ENCODE measurements around the gene SESN1. TPM values are rescaled to one million over a fixed set of nuclear protein-coding genes. Genes with fewer than 3 reads are reported as not detected.
"Not testable (repeated sequence)": the region's sequence is repeated elsewhere in the genome, so short reads cannot be mapped to it uniquely, and the experiment has no call there.

Gene SESN1
- polyA plus RNA-seq, 1 donor (not counting 4 experiments of a cell fraction or from before 2014, with no cell fraction given): 21.4 TPM

DNA sequence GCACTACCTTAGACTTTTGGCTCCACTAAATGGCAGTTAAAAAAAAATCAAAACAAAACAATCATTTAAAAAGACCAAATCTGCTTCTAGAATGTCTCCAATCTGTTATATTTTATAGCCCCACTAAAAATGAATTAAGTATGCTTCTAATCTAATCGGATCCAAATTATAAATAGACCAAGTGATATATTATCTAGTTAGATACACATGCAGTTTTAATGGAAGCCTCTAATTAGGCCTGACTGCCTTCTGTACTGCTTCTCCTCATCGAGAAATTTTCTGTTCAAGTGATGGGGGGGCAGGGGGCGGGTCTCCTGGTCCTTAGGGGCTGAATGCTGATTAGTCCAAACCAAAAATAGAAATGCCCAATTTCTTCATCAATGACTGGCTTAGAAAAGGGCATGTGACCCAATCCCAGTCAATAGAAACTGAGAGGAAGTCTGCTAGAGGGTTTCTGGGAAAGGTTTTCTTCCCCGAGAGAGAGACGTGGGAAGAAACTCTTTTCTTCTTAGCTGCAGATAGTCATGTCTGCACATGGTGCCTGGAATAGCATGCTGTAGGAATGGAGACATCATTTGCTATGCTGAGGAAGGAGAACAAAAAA is 6.9 kb downstream of the SESN1 start:
- FAIRE-seq (no peak), DNase-seq (ENCODE audit: low read depth, low spot score) (no peak)
- Histone ChIP-seq H3K36me3 (ENCODE audit: control insufficient read depth in 2 of 2, extremely low read depth in 1 of 2, insufficient read depth in 2 of 2, low read length in 2 of 2) (no peaks in the 10 kb centered on the region), H3K27me3 (ENCODE audit: control insufficient read depth, extremely low read depth, insufficient read depth, low read length) (no peaks in the 10 kb centered on the region), H2AFZ (ENCODE audit: control insufficient read depth, low read length) (no peak overlapping the region), H3K4me3 (ENCODE audit: control insufficient read depth in 2 of 3, extremely low read depth in 1 of 3, insufficient read depth in 2 of 3, low read depth in 1 of 3, low read length in 3 of 3) (no peak overlapping the region), H4K20me1 (ENCODE audit: control insufficient read depth, extremely low read depth, insufficient read depth, low read length) (no peaks in the 10 kb centered on the region), H3K9ac (ENCODE audit: control insufficient read depth, extremely low read depth, insufficient read depth, low read length) (no peak overlapping the region), H3K79me2 (ENCODE audit: control insufficient read depth, insufficient read depth, low read length) (peaks cover 2% of the 10 kb centered on the region), H3K4me2 (ENCODE audit: control insufficient read depth, extremely low read depth, insufficient read depth, low read depth, low read length) (no peak overlapping the region), H3K4me1 (ENCODE audit: control insufficient read depth, extremely low read depth, insufficient read depth, low read length) (peaks cover 5% of the 10 kb centered on the region), H3K9me3 (ENCODE audit: control insufficient read depth, low read depth, low read length) (no peaks in the 10 kb centered on the region), H3K27ac (ENCODE audit: control insufficient read depth, insufficient read depth, low read length) (no peak overlapping the region), H3K9me1 (ENCODE audit: control insufficient read depth, extremely low read depth, insufficient read depth, low read length) (no peaks in the 10 kb centered on the region)
- dilution Hi-C loops (cut with MboI; ENCODE audit: extremely low pct_ligation_motif_present, low sequenced_read_pairs): no loop called here
- TF ChIP-seq, protein P1, sequence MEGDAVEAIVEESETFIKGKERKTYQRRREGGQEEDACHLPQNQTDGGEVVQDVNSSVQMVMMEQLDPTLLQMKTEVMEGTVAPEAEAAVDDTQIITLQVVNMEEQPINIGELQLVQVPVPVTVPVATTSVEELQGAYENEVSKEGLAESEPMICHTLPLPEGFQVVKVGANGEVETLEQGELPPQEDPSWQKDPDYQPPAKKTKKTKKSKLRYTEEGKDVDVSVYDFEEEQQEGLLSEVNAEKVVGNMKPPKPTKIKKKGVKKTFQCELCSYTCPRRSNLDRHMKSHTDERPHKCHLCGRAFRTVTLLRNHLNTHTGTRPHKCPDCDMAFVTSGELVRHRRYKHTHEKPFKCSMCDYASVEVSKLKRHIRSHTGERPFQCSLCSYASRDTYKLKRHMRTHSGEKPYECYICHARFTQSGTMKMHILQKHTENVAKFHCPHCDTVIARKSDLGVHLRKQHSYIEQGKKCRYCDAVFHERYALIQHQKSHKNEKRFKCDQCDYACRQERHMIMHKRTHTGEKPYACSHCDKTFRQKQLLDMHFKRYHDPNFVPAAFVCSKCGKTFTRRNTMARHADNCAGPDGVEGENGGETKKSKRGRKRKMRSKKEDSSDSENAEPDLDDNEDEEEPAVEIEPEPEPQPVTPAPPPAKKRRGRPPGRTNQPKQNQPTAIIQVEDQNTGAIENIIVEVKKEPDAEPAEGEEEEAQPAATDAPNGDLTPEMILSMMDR (optimal IDR thresholded peaks at IDR 0.05 in 1 of 3, IDR thresholded peaks at IDR 0.05 in 1 of 3, conservative IDR thresholded peaks at IDR 0.05 in 1 of 3; ENCODE audit: extremely low read depth in 1 of 3, insufficient read depth in 2 of 3, low read length in 3 of 3): no peak
- TF ChIP-seq EZH2 (IDR thresholded peaks at IDR 0.05; ENCODE audit: low read length): no peak

DNA sequence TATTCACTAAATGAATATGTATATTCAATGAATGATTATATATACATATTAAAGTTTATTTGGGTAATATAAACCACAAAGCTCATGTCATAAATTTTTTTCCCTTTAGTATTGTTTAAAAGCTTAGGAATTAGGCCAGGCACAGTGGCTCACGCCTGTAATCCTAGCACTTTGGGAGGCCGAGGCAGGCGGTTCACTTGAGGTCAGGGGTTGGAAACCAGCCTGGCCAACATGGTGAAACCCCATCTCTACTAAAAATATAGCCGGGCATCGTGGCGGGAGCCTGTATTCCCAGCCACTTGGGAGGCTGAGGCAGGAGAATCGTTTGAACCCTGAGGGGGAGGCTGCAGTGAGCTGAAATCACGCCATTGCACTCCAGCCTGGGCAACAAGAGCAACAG is 10.5 kb downstream of the SESN1 start:
- H3K36me3 ChIP-seq (ENCODE audit: control insufficient read depth in 2 of 2, extremely low read depth in 1 of 2, insufficient read depth in 2 of 2, low read length in 2 of 2); H4K20me1 ChIP-seq (ENCODE audit: control insufficient read depth, extremely low read depth, insufficient read depth, low read length); H3K79me2 ChIP-seq (ENCODE audit: control insufficient read depth, insufficient read depth, low read length); H3K27me3 ChIP-seq (ENCODE audit: control insufficient read depth, extremely low read depth, insufficient read depth, low read length); H3K4me3 ChIP-seq (ENCODE audit: control insufficient read depth in 2 of 3, extremely low read depth in 1 of 3, insufficient read depth in 2 of 3, low read depth in 1 of 3, low read length in 3 of 3); H2AFZ ChIP-seq (ENCODE audit: control insufficient read depth, low read length); H3K4me1 ChIP-seq (ENCODE audit: control insufficient read depth, extremely low read depth, insufficient read depth, low read length); H3K27ac ChIP-seq (ENCODE audit: control insufficient read depth, insufficient read depth, low read length); H3K4me2 ChIP-seq (ENCODE audit: control insufficient read depth, extremely low read depth, insufficient read depth, low read depth, low read length); dilution Hi-C loops (cut with MboI; ENCODE audit: extremely low pct_ligation_motif_present, low sequenced_read_pairs); H3K9me3 ChIP-seq (ENCODE audit: control insufficient read depth, low read depth, low read length); DNase-seq (ENCODE audit: low read depth, low spot score); H3K9me1 ChIP-seq (ENCODE audit: control insufficient read depth, extremely low read depth, insufficient read depth, low read length); FAIRE-seq; H3K9ac ChIP-seq (ENCODE audit: control insufficient read depth, extremely low read depth, insufficient read depth, low read length): not testable (repeated sequence)

DNA sequence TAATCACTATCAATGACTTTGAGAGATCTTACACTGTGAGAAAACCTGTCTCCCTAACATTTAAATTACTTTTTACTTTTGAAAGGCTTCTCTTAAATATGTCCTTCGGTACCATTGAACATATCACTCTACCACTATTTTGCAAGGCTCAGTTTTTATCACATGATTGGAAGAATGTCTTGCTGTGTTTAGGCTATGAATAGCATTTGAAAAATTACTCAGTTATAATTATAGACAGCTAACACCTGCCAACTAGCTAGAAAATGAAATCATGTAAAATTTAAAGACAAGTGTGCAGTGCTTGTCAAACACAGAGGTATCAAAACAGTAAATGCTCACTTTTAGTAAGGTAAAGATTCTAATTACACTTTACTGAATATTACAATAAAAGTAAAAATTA is 11.0 kb downstream of the SESN1 start:
- Histone ChIP-seq H3K27ac (ENCODE audit: control insufficient read depth, insufficient read depth, low read length) (no peak overlapping the region), H3K4me3 (ENCODE audit: control insufficient read depth in 2 of 3, extremely low read depth in 1 of 3, insufficient read depth in 2 of 3, low read depth in 1 of 3, low read length in 3 of 3) (no peak overlapping the region), H3K9me3 (ENCODE audit: control insufficient read depth, low read depth, low read length) (no peaks in the 10 kb centered on the region), H3K79me2 (ENCODE audit: control insufficient read depth, insufficient read depth, low read length) (no peaks in the 10 kb centered on the region), H2AFZ (ENCODE audit: control insufficient read depth, low read length) (no peak overlapping the region), H4K20me1 (ENCODE audit: control insufficient read depth, extremely low read depth, insufficient read depth, low read length) (no peaks in the 10 kb centered on the region), H3K36me3 (ENCODE audit: control insufficient read depth in 2 of 2, extremely low read depth in 1 of 2, insufficient read depth in 2 of 2, low read length in 2 of 2) (no peaks in the 10 kb centered on the region), H3K9ac (ENCODE audit: control insufficient read depth, extremely low read depth, insufficient read depth, low read length) (no peak overlapping the region), H3K4me1 (ENCODE audit: control insufficient read depth, extremely low read depth, insufficient read depth, low read length) (no peaks in the 10 kb centered on the region), H3K27me3 (ENCODE audit: control insufficient read depth, extremely low read depth, insufficient read depth, low read length) (no peaks in the 10 kb centered on the region), H3K4me2 (ENCODE audit: control insufficient read depth, extremely low read depth, insufficient read depth, low read depth, low read length) (no peak overlapping the region), H3K9me1 (ENCODE audit: control insufficient read depth, extremely low read depth, insufficient read depth, low read length) (no peaks in the 10 kb centered on the region)
- TF ChIP-seq, protein P1 (optimal IDR thresholded peaks at IDR 0.05 in 1 of 3, IDR thresholded peaks at IDR 0.05 in 1 of 3, conservative IDR thresholded peaks at IDR 0.05 in 1 of 3; ENCODE audit: extremely low read depth in 1 of 3, insufficient read depth in 2 of 3, low read length in 3 of 3): no peak
- TF ChIP-seq EZH2 (IDR thresholded peaks at IDR 0.05; ENCODE audit: low read length): no peak
- DNase-seq (ENCODE audit: low read depth, low spot score) (no peak), FAIRE-seq (no peak)
- dilution Hi-C loops (cut with MboI; ENCODE audit: extremely low pct_ligation_motif_present, low sequenced_read_pairs): no loop called here

Data from keratinocyte (primary cell).